GM10847 (cell line): ENCODE results near the gene CRIP1.

ENCODE experiments used
- POLR2A ChIP-seq: IDR thresholded peaks from 2 replicates; pipeline ENCODE4 v1.6.1; 2011; ENCODE audit not compliant: insufficient read length; ENCODE audit errors: extremely low read depth

The CRIP1 gene

GRCh38 chr14:105460616-105461015 is 26.1 kb upstream of the CRIP1 start:
- TF ChIP-seq POLR2A, result no peak

GRCh38 chr14:105461903-105462302 is 24.8 kb upstream of the CRIP1 start:
- TF ChIP-seq POLR2A, result no peak

- no peak for TF ChIP-seq POLR2A
These were observed 22.2 kb upstream of the CRIP1 start for GRCh38 chr14:105464501-105464900.

- TF ChIP-seq POLR2A, result no peak
These were observed 21.3 kb upstream of the CRIP1 start for GRCh38 chr14:105465209-105466031.

GRCh38 chr14:105466531-105467248 is 20.0 kb upstream of the CRIP1 start:
- no peak for TF ChIP-seq POLR2A

GRCh38 chr14:105467249-105467941 is 19.3 kb upstream of the CRIP1 start:
- no peak for TF ChIP-seq POLR2A

- no peak for TF ChIP-seq POLR2A
These were observed 18.7 kb upstream of the CRIP1 start for GRCh38 chr14:105467942-105468471.

- TF ChIP-seq POLR2A, result no peak
These were observed 18.0 kb upstream of the CRIP1 start for GRCh38 chr14:105468621-105469241.

- no peak for TF ChIP-seq POLR2A
These were observed 17.0 kb upstream of the CRIP1 start for GRCh38 chr14:105469456-105470349.

- no peak for TF ChIP-seq POLR2A
These were observed 16.1 kb upstream of the CRIP1 start for GRCh38 chr14:105470350-105471296.

- TF ChIP-seq POLR2A, result no peak
These were observed 15.3 kb upstream of the CRIP1 start for GRCh38 chr14:105471297-105471821.

- no peak for TF ChIP-seq POLR2A
These were observed 14.7 kb upstream of the CRIP1 start for GRCh38 chr14:105471823-105472485.
